Fibroblast of mammary gland (primary cell): ENCODE results near the gene BICDL1.

Experiments
- DNase-seq: peaks from one replicate; pipeline ENCODE4 v3.0.0-alpha.2; 2010; ENCODE audit warnings: low read depth
- H3K4me3 ChIP-seq: 2 replicates; pipeline ENCODE4 v1.5.1; 2011; ENCODE audit warnings: low read depth, mild to moderate bottlenecking, low read length, moderate library complexity; ENCODE audit not compliant: control insufficient read depth
- CTCF ChIP-seq: conservative IDR thresholded peaks from 2 replicates; pipeline ENCODE4 v1.5.1; 2011; ENCODE audit warnings: low read depth, low read length, inconsistent platforms; ENCODE audit not compliant: control insufficient read depth, insufficient read depth

Gene BICDL1

GRCh38 chr12:120089105-120089504 lies 100.1 kb downstream of the BICDL1 start:
- no peak overlapping the region for H3K4me3 ChIP-seq
- no peak for TF ChIP-seq CTCF
- DNase-seq = peak; percentile 17

GRCh38 chr12:120089796-120090195 lies 100.8 kb downstream of the BICDL1 start:
- no peak overlapping the region for H3K4me3 ChIP-seq
- DNase-seq = no peak
- no peak for TF ChIP-seq CTCF

GRCh38 chr12:120090206-120090605 lies 101.2 kb downstream of the BICDL1 start:
- no peak overlapping the region for H3K4me3 ChIP-seq
- no peak for TF ChIP-seq CTCF
- DNase-seq = no peak

GRCh38 chr12:120090626-120091295 lies 101.7 kb downstream of the BICDL1 start:
- no peak for TF ChIP-seq CTCF
- no peak for DNase-seq
- H3K4me3 ChIP-seq = no peak overlapping the region

- no peak for DNase-seq
- TF ChIP-seq CTCF = no peak
- H3K4me3 ChIP-seq = no peak overlapping the region
Observed at GRCh38 chr12:120091371-120092090, 102.5 kb downstream of the BICDL1 start.

GRCh38 chr12:120092551-120093335 lies 103.7 kb downstream of the BICDL1 start:
- TF ChIP-seq CTCF = no peak
- DNase-seq = no peak
- no peak overlapping the region for H3K4me3 ChIP-seq
